Stimulated activated CD8-positive, alpha-beta memory T cell treated with anti-CD3 and anti-CD28 coated beads, Interleukin-15, amount 100 ng/mL, for 1 hour (primary cell): Measurements from ENCODE around the gene SRPK3.
"Not testable (repeated sequence)": the region's sequence is repeated elsewhere in the genome, so short reads cannot be mapped to it uniquely, and the experiment has no call there.

ENCODE experiments used
- DNase-seq: peaks from one replicate; pipeline ENCODE4 v3.0.0-alpha.2; 2020; ENCODE audit warnings: low read depth

SRPK3 gene

GRCh38 chrX:153807976-153808375 lies 27.1 kb downstream of the SRPK3 start:
- no peak for DNase-seq

DNA sequence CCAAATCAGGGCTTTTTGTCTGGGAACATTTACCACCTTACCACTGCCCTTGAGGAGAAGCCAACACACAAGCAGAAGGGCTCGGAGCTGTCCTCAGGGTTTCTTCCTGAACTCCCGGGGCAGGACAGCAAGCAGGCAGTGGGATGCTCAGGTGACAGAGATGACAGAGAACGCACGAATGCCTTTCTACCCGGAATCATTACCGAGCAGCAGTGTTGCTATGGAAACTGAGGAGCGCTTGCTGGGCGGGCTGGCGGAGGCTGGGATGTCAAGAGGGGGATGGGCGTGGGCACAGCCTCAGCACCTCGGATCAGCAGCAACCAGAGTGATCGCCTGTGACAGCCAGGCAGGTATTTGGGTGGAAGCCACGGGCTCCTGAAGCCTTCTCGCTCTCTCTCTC lies 31.4 kb downstream of the SRPK3 start:
- no peak for DNase-seq

GRCh38 chrX:153813161-153813560 lies 32.3 kb downstream of the SRPK3 start:
- no peak for DNase-seq

GRCh38 chrX:153814591-153815315 lies 33.9 kb downstream of the SRPK3 start:
- no peak for DNase-seq

DNA sequence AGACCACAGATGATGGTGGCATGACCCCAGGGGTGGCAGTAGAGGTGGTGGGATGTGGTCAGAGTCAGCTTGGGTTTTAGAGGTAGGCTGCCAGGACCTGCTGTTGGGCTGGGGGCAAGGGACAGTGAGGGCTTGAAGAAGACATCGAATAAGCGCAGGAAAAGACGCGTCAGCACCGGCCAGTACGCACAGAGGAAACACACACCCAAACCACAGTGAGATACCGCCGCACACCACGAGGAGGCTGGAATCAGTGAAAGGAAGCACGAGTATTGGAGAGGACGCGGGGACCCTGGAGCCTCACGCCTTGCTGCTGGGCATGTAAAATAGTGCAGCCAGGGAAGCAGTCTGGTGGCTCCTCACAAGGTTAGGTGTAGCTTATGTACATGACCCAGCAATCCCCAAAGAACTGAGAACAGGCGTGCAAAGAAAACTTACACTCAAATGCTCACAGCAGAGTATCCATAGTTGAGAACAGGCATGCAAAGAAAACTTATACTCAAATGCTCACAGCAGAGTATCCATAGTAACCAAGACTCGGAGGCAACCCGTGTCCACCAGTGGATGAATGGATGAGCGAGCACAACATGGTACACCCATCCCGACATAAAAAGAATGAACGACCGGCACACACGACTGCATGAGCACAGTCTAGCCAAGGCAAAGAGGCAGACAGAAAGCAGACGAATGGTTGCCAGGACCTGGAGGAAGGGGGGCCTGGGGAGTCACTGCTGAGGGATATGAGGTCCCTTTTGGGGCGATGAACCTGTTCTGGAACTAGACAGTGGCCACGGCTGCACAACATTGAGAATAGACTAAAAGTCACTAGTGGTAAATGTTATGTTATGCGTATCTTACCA lies 36.2 kb downstream of the SRPK3 start:
- DNase-seq = no peak

GRCh38 chrX:153818064-153818463 lies 37.2 kb downstream of the SRPK3 start:
- not testable (repeated sequence) for DNase-seq

DNA sequence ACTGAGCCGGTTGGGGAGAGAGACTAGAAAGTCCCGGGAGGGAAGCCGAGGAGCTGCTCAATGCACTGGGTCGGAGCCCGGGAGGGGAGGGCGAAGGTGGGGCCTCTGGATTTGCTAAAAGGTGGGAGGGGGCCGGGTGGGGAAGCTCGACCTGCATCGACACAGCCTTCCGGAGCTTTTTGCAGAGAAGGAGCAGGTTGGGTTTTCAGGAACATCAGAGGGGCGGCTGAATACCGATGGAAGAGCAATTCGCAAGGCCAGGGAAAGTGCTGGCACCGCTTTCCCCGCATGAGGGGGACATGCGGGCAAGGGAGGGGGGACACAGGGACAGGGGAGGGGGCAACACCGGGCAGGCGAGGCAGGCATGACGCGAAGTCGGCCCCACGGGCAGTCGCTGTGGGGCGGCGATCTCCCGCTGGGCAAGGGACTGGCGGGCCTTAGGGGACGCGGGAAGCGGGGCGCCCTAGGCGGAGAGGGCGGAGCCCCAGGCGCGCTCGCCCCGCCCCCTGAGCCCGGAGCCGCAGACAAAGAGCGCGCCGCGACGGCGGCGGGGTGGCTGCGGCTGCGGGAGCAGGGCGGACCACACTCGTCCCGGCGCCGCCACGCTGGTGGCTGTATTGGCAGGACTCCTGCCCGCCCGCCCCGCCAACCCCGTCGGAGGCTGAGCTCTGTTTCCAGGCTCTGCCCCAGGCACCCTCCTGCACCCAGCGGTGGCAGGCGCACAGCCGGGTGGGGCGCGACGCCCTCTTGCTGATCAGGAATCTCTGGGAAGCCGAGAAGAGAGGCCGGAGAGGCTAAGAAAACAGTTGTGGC lies 37.9 kb downstream of the SRPK3 start:
- no peak for DNase-seq

DNA sequence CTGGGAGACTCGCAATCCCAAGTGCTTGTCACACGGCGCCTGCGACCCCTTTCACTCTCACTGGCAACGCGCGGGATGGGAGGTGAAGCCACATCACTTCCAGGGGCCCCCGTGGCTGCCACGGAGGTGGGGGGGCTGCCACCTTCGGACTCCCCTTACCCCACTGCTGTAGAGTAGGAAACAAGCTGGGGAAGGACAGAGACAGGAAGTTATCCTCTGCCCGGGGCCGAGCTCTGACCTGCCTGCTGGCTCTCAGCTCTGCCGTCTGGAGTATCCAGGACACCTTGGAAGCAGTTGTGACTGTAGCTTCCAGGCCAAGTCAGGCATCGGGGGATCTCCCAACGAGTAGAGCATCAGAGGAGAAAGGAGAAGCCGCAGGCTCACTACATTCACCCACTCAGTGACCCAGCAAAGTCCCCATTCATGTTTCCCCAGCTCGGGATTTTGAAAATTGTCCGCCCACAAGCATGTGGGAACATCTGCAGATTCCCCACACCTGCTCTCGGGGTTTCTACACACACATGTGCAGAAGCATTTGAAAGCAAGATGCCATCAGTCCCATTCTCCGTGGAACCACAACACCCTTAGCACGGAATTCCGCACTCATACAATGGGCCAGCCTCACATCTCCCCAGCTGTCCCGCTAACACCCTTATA lies 38.7 kb downstream of the SRPK3 start:
- DNase-seq = no peak

- no peak for DNase-seq
Measured at GRCh38 chrX:153820601-153821000, 39.8 kb downstream of the SRPK3 start.

DNA sequence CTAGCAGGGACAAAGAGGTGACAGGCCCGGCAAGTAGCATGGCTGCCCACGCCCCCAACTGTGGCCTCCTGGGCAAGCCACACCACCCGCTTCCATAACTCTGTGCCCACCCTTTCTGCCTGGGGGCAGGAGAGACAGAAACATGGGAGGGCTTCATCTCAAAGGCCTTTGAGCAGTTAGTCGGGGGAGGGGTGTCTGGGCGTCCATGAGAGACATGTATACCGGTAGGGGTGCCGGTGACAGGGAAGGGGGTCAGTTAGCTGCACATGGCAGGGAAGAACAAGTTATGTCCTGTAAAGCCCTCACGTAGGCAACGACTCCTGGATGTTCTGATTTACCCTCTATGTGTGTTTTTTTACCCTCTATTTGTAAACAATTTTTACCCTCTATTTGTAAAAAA lies 40.2 kb downstream of the SRPK3 start:
- no peak for DNase-seq

- no peak for DNase-seq
Measured at GRCh38 chrX:153824348-153824747, 43.5 kb downstream of the SRPK3 start.

- no peak for DNase-seq
Measured at GRCh38 chrX:153825042-153825441, 44.2 kb downstream of the SRPK3 start.

DNA sequence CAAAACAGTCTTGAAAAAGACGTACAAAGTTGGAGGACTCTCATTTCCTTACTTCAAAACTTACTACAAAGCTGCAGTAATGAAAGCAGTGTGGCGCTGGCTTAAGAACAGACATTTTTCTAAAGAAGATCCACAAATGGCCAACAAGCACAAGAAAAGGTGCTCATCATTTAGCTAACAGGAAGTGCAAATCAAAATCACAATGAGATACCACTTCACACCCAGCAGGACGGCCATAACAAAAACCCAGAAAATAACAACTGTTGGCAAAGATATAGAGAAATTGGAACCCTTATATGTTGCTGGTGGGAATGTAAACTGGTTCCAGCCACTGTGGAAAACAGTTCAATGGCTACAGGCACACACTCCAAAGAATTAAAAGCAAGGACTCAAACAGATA lies 46.2 kb downstream of the SRPK3 start:
- DNase-seq = no peak

- DNase-seq = no peak
Measured at GRCh38 chrX:153827903-153828302, 47.1 kb downstream of the SRPK3 start.

DNA sequence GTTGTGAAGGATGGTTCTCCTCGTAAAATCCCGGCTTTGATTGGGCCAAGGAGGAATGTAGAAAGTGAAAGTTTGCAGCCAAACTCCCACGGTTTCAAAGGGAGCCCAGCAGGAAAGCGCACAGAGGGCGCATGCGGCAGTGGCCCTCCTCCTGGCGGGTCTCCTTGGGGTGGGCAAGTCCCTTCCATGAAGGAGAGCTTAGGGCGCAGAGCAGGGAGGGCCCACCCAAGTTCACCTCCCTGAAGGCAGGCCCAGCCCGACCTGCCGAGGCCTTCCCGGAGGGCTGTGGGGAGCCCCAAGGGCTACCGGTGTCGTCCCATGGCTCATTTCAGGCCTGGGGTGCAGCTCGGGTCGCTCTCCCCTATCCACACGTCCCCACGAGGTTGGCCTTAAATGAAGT lies 47.5 kb downstream of the SRPK3 start:
- no peak for DNase-seq

- no peak for DNase-seq
Measured at GRCh38 chrX:153828723-153829548, 48.1 kb downstream of the SRPK3 start.

DNA sequence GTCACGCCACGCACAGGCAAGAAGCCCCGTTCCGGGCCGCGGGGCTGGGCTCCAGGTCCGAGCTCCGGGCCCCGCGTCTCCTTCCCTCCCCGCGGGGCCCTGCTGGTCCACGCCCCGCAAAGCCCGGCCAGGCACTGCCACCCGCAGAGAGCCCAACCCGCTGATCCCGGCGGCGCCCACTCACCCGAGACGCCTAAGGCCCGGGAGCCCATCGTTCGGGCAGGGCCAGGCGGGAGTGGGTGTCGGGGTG lies 48.6 kb downstream of the SRPK3 start:
- no peak for DNase-seq

DNA sequence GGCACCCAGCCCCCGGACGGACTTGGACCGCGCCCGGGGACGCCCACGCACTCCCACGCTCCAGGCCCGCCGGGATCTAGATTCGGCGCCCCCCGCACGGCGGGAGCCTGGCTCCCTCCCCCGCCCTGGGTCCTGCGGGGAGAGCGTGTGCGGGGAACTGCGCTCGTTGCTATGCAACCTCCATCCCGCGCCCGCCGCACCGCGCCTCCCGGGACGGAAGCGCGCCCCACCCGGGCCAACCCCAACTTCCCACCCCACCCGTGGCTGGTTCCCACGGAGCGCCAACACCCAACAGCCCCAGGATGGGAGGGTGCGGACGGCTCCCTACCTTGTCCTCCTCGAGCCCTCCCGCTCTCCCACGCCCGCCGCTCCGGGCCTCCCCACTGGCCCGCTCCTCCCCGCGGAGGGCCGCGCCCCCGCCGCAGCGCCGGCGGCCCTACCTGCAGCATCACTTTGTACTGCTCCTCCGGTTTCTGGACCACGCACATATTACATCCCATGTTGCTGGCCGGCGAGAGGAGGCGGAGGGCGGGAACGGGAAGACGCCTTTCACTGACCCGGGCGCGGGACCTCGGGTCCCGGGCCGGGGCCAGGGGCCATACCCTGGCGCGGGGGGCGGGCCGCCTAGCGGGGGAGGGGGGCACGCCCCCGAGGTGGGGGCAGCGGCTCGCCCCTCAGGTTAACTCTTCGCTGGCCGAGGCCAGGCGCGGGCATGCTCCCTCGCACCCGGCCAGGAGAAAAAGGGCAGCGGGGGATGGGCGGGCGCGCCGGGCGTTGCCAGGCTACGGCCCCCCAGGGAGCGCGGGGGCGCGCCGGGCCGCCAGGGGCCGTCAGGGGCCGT lies 49.2 kb downstream of the SRPK3 start, which contains the start of gene PDZD4:
TSS of gene PDZD4 (minus strand) at position 746 of the 841 bp plus-strand sequence. CDS start at position 500, 246 bp downstream.
- no peak for DNase-seq

DNA sequence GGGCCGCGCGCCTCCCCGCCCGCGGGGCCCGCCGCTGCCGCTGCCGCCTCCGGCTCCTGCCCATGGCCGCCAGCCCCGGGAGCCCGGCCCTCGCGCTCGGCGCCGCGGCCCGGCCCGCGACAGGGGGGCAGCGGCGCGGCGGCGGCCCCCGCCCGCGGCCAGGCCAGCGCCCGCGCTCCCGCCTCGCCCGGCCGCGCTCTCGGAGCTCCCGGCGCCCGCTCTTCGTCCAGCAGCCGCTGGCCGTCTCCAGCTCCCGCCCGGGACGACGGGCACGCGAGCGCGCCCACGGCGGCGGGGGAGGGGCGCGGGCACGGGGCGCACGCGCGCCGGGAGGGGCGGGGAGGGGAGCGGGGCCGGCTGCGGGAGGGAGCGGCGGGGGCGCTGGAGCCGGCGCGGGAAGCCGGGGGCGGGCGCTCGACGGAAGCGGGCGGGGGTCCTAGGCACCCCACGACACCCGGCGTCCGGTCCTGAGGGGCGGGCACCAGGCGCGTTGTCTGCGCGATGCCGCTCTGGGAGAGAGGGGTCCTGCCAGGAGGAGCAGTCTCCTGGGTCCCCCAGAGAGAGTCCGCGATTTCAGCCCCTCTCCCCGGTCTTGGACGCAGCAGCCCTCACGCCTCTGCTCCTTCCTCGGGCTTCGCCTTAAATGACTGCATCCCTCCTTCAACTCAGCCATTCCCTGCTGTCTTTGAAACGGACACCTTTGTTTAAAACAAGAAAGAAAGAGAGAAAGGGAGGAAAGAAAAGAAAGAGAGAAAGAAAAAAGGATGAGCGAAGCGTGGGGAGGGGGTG lies 50.0 kb downstream of the SRPK3 start:
- no peak for DNase-seq
